Measurements from ENCODE around the gene SLC35C1. TPM values are rescaled to one million over a fixed set of nuclear protein-coding genes. Genes with fewer than 3 reads are reported as not detected.
A peak's percentile ranks its signal among the peaks of the same experiment; 100 is the strongest.

SLC35C1 gene
- total RNA-seq, 4 donors from 2014 or later = 20.5 to 33.5 (median 27.2) TPM

DNA sequence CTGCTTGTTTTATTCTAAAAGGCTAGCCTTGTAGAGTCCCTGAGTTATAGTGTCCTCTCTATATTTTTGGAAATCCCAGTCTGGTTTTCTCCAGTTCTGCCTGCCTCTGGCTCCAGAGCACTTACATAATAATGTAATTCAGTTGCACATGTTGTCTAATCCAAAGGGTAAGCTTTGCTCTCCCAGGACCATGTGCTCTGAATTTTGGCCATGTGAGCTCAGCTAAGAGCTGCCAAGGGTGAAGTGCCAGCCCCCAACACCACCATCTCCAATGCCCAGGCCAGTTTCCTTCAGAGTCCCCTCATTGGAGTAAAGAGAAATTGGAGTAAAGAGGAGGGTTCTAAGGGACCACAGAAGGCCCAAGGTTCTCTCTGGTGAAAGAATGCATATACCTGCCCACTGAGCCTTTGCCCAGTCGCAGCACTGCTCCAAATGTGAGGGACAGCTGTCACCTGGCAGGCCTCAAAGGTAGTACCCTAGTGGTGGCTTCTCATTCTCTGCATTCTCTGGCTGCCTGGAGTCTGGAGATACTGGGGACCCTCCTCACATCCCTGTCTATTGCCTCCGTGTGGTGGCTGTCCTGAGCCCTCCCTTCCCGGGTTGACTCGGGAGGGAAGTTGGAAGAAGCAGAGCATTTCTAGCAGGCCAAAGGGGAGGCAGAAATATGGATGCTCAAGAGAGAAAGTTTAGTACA, 47.2 kb downstream of the SLC35C1 start:
- H3K4me1 ChIP-seq = peaks cover 0 to 92% (median 67%) of the 10 kb centered on the region in 4 donors
- peaks cover 0 to 5% (median 0%) of the 10 kb centered on the region in 3 donors for H3K36me3 ChIP-seq
- peak in 1 of 2 donors; percentile 33 for TF ChIP-seq EP300 (IDR thresholded peaks at IDR 0.05)
- TF ChIP-seq POLR2A (IDR thresholded peaks at IDR 0.05) = no peak
- TF ChIP-seq, protein P1, sequence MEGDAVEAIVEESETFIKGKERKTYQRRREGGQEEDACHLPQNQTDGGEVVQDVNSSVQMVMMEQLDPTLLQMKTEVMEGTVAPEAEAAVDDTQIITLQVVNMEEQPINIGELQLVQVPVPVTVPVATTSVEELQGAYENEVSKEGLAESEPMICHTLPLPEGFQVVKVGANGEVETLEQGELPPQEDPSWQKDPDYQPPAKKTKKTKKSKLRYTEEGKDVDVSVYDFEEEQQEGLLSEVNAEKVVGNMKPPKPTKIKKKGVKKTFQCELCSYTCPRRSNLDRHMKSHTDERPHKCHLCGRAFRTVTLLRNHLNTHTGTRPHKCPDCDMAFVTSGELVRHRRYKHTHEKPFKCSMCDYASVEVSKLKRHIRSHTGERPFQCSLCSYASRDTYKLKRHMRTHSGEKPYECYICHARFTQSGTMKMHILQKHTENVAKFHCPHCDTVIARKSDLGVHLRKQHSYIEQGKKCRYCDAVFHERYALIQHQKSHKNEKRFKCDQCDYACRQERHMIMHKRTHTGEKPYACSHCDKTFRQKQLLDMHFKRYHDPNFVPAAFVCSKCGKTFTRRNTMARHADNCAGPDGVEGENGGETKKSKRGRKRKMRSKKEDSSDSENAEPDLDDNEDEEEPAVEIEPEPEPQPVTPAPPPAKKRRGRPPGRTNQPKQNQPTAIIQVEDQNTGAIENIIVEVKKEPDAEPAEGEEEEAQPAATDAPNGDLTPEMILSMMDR (IDR thresholded peaks at IDR 0.05) = no peak
- H3K9me3 ChIP-seq = no peaks in the 10 kb centered on the region
- DNase-seq (ENCODE audit: low spot score in 2 of 2) = no peak
- peak overlapping the region; percentile 11 to 99 (median 68) for H3K27ac ChIP-seq
- H3K4me3 ChIP-seq = no peak overlapping the region
- H3K27me3 ChIP-seq = no peaks in the 10 kb centered on the region
- WGBS, 2 donors = 43 to 51% methylated on average over 4 of the region's 4 CpGs

DNA sequence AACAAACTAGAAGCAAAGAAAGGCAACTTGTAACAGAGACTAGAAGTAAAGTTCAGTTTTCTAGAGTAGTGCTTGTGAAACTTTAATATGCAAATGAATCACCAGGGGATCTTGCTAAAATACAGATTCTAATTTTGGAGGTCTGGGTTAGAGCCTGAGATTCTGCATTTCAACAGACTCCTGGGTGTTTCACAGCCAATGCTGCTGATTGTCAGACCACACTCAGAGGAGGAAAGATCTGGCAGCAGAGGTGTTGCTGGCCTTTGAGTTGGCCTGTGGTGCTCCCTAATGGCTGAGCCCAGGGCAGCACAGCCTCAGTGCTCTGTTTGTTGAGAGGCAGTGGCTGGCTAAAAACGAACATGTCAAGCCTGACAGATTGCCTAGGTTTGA, 47.8 kb downstream of the SLC35C1 start:
- H3K4me1 ChIP-seq = peaks cover 5 to 98% (median 73%) of the 10 kb centered on the region in 4 donors
- H3K27ac ChIP-seq = peak overlapping the region in 2 of 4 donors; percentile 95 to 99
- TF ChIP-seq POLR2A (IDR thresholded peaks at IDR 0.05) (no peak), EP300 (IDR thresholded peaks at IDR 0.05) (no peak)
- TF ChIP-seq, protein P1 (IDR thresholded peaks at IDR 0.05) = no peak

DNA sequence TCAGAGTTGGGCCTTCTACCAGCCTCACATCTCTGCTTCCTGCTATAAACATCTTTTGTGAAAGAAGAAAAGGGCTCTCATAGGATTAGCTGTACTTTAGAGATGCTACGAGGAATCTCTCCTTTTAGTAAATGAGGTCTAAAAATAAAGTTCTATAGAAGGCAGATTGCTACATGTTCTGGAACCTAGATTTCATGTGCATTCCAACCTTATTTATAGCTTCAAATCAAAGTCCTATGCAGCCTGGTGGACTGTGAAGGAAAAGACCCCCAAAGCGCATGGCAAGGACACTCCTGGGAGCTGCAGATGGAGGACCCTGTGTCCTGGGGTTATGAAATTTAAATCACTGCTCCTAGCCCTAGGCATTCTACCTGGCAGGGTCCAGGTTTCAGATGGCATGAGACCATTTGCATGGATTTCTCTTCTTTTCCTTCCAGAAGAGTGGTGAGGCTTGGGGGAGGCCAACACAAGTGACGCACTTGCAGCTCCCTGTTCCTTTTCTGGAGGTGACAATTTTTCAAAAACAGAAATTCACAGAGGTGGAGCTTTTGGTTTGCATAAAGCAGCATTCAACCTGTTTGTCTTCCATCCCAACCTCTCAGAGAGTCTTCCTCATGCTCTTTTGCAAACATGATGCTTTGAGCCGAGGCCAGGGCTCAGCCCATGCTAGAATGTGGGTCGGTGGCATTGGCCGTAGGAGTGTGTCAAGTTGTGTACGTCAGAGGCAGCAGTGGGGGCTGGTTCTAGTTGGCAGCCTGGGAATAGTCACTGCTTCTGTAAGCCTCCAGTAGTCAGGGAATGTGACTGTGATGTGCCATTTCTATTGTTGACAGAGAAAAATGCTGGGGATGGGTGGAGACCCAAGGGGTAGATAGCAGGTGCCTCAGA, 48.6 kb downstream of the SLC35C1 start:
- Histone ChIP-seq H3K27me3 (no peaks in the 10 kb centered on the region), H3K9me3 (no peaks in the 10 kb centered on the region), H3K4me1 (peaks cover 5 to 100% (median 80%) of the 10 kb centered on the region in 4 donors), H3K36me3 (peaks cover 0 to 6% (median 0%) of the 10 kb centered on the region in 3 donors), H3K27ac (peak overlapping the region; percentile 24 to 99 (median 67)), H3K4me3 (no peak overlapping the region)
- no peak for DNase-seq (ENCODE audit: low spot score in 2 of 2)
- 61 to 69% methylated on average over 7 of the region's 7 CpGs for WGBS, 2 donors
- TF ChIP-seq EP300 (IDR thresholded peaks at IDR 0.05) (peak; percentile 40 to 68), POLR2A (IDR thresholded peaks at IDR 0.05) (peak in 1 of 2 donors; percentile 28)
- TF ChIP-seq, protein P1 (IDR thresholded peaks at IDR 0.05) = no peak

More for the DNA sequence above, 47.8 kb downstream of the SLC35C1 start:
- H3K27me3 ChIP-seq = no peaks in the 10 kb centered on the region
- 22 to 36% methylated on average over 1 of the region's 1 CpG for WGBS, 2 donors
- DNase-seq (ENCODE audit: low spot score in 2 of 2) = no peak
- peaks cover 0 to 6% (median 0%) of the 10 kb centered on the region in 3 donors for H3K36me3 ChIP-seq
- no peaks in the 10 kb centered on the region for H3K9me3 ChIP-seq
- H3K4me3 ChIP-seq = no peak overlapping the region

DNA sequence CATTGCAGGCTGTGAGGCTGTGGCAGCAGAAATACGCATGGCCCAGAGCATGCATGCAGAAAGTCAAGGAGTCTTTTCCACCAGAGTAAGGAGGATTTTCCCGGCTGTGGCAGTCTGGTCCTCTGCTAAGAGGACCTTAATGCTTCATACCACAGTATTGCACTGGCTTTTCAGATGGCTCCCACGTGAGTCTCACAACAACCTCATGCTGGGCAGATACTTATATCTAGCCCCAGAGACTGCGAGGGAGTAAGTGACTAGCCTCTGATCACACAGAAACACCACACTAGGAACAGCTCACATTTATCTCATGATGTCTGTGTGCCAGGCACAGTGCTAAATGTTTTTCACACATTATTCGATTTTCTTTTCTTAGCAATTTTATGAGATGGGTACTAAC, 50.4 kb downstream of the SLC35C1 start:
- Histone ChIP-seq H3K9me3 (no peaks in the 10 kb centered on the region), H3K27ac (peak overlapping the region; percentile 2 to 99 (median 86)), H3K36me3 (peaks cover 0 to 6% (median 0%) of the 10 kb centered on the region in 3 donors), H3K27me3 (no peaks in the 10 kb centered on the region), H3K4me1 (peaks cover 12 to 100% (median 83%) of the 10 kb centered on the region in 4 donors), H3K4me3 (no peak overlapping the region)
- TF ChIP-seq EP300 (IDR thresholded peaks at IDR 0.05) (no peak), POLR2A (IDR thresholded peaks at IDR 0.05) (no peak)
- TF ChIP-seq, protein P1 (IDR thresholded peaks at IDR 0.05) = no peak
- no peak for DNase-seq (ENCODE audit: low spot score in 2 of 2)
- WGBS, 2 donors = 59 to 65% methylated on average over 5 of the region's 5 CpGs
